CD4-positive, alpha-beta T cell treated with Interleukin-10 for 1 hour (primary cell): ENCODE measurements around the gene CBLC.
A peak's percentile ranks its signal among the peaks of the same experiment; 100 is the strongest.
"Not testable (repeated sequence)": the region's sequence is repeated elsewhere in the genome, so short reads cannot be mapped to it uniquely, and the experiment has no call there.

Experiments used
- DNase-seq: peaks from one replicate; pipeline ENCODE4 v3.0.0-alpha.2; 2020

Gene CBLC

GRCh38 chr19:44822177-44822576 is 44.5 kb downstream of the CBLC start:
- DNase-seq = no peak

DNA sequence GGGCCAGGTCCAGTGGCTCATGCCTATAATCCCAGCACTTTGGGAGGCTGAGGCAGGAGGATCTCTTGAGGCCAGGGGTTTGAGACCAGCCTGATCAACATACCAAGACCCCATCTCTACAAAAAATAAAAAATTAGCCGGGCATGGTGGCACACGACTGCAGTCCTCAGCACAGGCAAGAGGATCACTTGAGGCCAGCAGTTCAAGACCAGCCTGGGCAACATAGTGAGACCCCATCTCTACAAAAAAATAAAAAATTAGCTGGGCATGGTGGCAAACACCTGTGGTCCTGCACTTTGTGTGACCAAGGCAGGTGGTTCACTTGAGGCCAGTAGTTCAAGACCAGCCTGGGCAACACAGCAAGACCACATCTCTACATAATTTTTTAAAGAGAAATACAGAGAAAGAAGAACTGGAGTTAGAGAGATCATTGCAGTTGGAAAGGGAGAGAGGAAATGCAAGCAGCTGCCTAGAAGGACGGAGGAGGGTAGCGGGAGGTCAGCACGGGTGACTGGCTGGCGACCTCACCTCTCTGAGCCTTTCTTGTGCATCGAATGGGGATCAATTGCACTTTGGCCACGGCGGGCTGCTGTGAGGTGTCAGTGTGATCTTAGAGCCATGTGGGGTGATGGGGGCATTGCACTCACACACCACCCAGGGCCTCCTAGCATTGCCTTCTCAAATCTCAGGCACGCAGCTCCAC is 45.1 kb downstream of the CBLC start:
- no peak for DNase-seq

- no peak for DNase-seq
Measured at GRCh38 chr19:44823373-44823698, 45.6 kb downstream of the CBLC start.

- DNase-seq = no peak
Measured at GRCh38 chr19:44824761-44825160, 47.1 kb downstream of the CBLC start.

DNA sequence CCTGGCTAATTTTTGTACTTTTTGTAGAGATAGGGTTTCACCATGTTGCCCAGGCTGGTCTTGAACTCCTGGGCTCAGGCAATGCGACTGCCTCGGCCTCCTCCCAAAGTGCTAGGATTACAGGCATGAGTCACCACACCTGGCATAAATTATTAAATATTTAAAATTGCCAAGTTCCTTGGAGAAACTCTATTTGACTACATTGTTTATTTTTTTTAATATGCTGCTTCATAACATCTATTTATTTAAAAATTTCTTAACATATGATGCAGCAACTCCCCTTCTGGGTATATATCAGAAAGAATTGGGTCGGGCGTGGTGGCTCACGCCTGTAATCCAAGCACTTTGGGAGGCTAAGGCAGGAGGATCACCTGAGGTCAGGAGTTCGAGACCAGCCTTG is 55.2 kb downstream of the CBLC start:
- not testable (repeated sequence) for DNase-seq

DNA sequence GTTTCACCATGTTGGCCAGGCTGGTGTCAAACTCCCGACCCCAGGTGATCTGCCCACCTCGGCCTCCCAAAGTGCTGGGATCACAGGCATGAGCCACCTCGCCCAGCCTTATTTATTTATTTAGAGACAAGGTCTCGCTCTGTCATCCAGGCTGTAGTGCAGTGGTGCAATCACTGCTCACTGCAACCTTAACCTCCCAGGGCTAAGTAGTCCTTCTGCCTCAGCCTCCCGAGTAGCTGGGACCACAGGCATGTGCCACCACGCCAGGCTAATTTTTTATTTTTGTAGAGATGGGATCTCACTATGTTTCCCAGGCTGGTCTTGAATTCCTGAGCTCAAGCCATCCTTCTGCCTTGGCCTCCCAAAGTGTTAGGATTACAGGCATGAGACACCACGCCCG is 56.7 kb downstream of the CBLC start:
- not testable (repeated sequence) for DNase-seq

DNA sequence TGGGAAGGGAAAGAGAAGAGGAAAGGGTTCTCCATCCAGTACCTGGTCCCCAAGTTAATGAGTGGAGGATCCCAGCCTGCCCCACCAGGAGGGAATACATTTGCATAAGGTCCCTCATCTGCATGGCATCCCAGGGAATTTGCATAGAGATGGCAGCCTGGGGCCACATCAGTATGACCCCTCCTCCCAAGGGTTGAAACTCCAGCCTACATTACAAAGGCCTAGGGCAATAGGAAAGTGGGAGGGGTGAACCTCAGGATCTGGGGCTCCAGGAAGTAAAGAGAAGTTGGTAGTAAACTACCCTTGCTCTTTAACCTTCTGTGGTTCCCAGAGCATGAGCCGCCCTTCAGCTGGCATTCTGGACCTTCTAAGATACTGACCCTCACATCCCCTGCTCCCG is 61.6 kb downstream of the CBLC start:
- DNase-seq = no peak

DNA sequence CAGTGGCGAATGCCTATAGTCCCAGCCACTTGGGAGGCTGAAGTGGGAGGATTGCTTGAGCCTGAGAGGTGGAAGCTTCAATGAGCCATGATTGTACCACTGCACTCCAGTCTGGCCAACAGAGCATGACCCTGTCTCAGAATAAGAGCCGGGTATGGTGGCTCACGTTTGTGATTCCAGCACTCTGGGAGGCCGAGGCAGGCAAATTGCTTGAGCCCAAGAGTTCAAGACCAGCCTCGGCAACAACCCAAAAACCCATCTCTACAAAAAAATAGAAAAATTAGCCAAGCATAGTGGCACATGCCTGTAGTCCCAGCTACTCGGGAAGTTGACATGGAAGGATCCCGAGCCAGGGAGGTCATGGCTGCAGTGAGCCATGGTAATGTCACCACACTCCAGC is 63.1 kb downstream of the CBLC start:
- no peak for DNase-seq

- no peak for DNase-seq
Measured at GRCh38 chr19:44841231-44841630, 63.5 kb downstream of the CBLC start.

- no peak for DNase-seq
Measured at GRCh38 chr19:44845286-44845611, 67.6 kb downstream of the CBLC start.

DNA sequence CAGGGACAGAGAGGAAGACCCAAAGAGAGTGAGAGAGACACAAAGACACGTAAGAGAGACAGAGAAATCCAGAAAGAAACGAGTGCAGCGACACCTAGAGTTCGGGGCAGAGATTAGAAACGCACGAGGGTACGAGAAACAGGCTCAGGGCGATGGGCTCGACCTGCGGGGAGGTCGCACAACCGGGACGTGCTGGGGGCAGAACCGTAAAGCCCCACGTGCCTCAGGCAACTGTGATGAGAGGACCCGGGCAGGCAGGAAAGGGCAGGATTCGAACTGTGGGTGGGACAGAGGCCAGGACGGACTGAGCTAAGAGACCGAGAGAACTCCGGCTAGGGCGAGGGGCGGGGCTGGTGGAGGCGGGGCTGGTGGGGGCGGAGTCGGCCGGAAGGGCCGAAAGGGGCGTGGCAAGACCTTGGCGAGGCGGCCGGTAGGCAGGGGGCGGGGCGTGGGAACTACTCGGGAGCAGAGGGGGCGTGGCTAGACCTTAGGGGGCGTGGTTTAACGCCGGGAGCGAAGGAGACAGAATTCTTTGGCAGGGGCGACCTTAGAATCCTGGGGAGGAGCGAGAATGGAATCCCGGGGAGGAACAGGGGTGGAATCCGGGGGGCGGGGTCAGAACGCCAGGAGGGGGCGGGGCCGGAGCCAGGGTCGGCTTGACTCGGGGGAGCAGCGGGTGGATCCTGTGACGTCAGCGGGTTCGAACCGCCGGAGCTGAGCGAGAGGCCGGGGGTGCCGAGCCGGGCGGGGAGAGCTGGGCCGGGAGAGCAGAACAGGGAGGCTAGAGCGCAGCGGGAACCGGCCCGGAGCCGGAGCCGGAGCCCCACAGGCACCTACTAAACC is 68.1 kb downstream of the CBLC start, which contains the start of gene NECTIN2:
TSS of gene NECTIN2 (plus strand) at position 686 of the 843 bp plus-strand sequence. CDS start 229 bp downstream, outside the sequence.
- DNase-seq = peak; percentile 78

DNA sequence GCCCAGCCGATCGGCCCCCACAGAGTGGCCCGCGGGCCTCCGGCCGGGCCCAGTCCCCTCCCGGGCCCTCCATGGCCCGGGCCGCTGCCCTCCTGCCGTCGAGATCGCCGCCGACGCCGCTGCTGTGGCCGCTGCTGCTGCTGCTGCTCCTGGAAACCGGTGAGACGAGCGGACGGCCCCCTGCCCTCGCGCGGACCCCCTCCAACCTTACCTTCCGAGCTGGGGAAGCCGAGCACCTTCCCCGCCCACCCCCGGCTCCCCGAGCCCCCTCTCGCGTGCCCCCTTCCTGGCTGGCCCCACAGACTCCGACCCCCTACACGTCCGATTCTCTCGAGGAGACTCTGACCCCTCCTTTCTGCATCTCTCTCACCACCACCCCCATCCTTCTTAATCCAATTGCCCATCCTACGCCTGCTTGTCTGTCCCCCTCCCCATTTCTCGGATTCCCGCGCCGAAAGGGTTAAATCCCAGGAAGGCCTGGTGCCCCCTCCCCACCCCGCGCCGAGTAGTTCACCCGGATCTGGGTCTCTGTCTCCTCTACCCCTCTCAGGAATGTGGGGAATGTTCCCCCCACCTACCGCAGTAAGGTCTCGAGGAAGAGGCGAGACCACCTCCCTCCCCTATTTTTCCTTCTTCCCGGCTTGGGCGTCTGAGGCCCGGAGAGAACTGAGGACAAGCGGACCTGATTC is 68.9 kb downstream of the CBLC start:
- DNase-seq = no peak

DNA sequence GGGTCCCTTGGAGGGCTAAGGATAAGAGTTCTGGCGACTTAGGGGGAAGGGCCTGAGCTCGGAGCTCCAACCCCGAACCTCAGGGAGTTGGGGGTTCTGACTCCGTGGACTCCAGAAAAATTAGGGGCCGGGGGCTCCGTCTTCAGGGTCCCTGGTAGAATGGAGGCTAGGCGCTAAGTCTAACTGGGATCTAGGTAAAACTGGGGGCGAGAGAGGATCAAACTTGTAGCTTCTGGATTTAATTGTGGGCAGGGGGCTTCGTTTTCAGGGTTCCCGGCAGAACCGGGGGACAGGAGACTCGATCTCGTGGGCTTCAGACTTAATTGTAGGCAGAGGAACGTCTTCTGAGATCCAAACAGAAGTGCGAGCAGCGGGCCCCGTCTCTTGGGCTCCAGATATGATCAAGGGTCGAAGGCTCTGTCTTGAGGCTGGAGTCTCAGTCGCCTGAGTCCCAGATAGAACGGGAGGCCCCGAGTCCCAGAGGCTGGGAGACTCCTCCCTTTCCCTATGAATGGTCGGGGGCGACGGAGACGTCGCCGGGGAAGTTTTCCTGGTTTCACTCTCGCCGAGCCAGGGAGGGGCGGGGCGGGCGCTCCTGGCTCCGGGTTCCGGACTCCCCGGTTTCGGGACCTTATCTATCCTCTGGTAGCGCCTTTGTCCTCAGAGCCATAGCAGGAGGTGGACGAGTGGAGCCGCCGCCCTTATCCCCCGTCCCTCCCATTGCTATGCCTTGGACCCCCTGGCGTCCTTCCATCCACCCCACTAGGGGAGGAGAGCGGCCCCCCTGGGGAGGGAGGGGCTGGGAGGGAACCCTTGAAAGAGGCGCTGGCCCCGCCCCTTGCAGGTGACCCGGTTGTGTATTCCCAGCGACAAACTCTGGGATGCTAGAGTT is 69.7 kb downstream of the CBLC start:
- peak; percentile 17 for DNase-seq

DNA sequence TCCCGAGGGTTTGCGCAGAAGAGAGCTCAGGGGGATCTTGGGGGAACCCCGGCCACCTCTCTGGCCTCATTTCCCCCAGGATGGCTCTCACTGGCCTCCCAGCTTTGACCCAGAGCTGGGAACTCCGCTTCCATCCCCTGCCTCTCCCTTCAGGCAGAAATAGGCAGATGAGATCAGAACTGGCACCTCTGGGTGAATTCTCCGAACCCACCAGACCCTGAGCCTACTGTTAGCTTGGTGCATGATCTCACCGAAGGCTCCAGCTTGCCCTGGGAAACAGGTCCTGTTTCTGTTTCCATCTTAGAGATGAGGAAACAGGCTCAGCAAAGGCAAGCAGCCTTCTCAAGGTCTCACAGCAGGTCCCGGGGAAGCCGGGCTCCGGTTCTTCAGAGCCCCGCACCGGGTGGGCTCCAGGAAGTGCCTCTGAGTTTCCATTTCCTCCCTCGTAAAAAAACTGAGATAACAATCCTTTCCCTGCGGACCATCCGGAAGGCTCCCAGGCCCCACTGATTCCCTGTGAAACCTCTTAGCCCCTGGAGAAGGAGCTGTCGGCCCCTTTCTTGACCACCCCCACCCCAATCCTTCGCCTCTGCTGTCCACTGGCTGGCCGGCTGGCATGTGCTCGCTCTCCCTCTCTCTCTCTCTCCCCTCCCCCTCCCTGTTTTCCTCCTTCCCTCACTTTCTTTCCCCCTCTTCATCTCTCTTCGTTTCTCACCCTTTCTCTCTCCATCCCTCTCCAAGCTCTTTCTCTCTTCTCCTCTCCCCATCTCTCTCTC is 70.5 kb downstream of the CBLC start:
- DNase-seq = no peak

GRCh38 chr19:44848812-44849447 is 71.2 kb downstream of the CBLC start:
- DNase-seq = no peak
